Measurements from ENCODE around the gene AP3M1.

AP3M1 gene

GRCh38 chr10:74075906-74076305 is 74.7 kb downstream of the AP3M1 start:
- Histone ChIP-seq H3K27me3 (ENCODE audit: control insufficient read depth in 1 of 2, insufficient read depth in 2 of 2, low read length in 2 of 2) (no peaks in the 10 kb centered on the region), H3K36me3 (ENCODE audit: control insufficient read depth in 1 of 2, insufficient read depth in 2 of 2, low read length in 2 of 2) (peaks cover 11 to 19% of the 10 kb centered on the region in 2 donors), H3K9me3 (ENCODE audit: control insufficient read depth in 1 of 2, low read length in 2 of 2) (no peaks in the 10 kb centered on the region), H3K27ac (ENCODE audit: low read depth, low read length) (no peak overlapping the region), H3K9ac (ENCODE audit: low read depth in 1 of 2, low read length in 2 of 2) (no peak overlapping the region), H3K4me3 (ENCODE audit: low read depth in 1 of 2, low read length in 2 of 2) (no peak overlapping the region), H3K4me1 (ENCODE audit: control insufficient read depth in 1 of 2, insufficient read depth in 2 of 2, low read length in 2 of 2) (peaks cover 4 to 15% of the 10 kb centered on the region in 2 donors)

- no peak overlapping the region for H3K27ac ChIP-seq (ENCODE audit: low read depth, low read length)
- H3K4me3 ChIP-seq (ENCODE audit: low read depth in 1 of 2, low read length in 2 of 2) = no peak overlapping the region
- no peak overlapping the region for H3K9ac ChIP-seq (ENCODE audit: low read depth in 1 of 2, low read length in 2 of 2)
- peaks cover 11 to 23% of the 10 kb centered on the region in 2 donors for H3K36me3 ChIP-seq (ENCODE audit: control insufficient read depth in 1 of 2, insufficient read depth in 2 of 2, low read length in 2 of 2)
- H3K9me3 ChIP-seq (ENCODE audit: control insufficient read depth in 1 of 2, low read length in 2 of 2) = no peaks in the 10 kb centered on the region
- no peaks in the 10 kb centered on the region for H3K4me1 ChIP-seq (ENCODE audit: control insufficient read depth in 1 of 2, insufficient read depth in 2 of 2, low read length in 2 of 2)
- H3K27me3 ChIP-seq (ENCODE audit: control insufficient read depth in 1 of 2, insufficient read depth in 2 of 2, low read length in 2 of 2) = no peaks in the 10 kb centered on the region
Observed at GRCh38 chr10:74072503-74072902, 78.1 kb downstream of the AP3M1 start.

- Histone ChIP-seq H3K4me1 (ENCODE audit: control insufficient read depth in 1 of 2, insufficient read depth in 2 of 2, low read length in 2 of 2) (no peaks in the 10 kb centered on the region), H3K27ac (ENCODE audit: low read depth, low read length) (no peak overlapping the region)
Observed at GRCh38 chr10:74071157-74071556, 79.5 kb downstream of the AP3M1 start.

More at GRCh38 chr10:74071157-74071556, 79.5 kb downstream of the AP3M1 start:
- H3K9ac ChIP-seq (ENCODE audit: low read depth in 1 of 2, low read length in 2 of 2) = no peak overlapping the region
- no peaks in the 10 kb centered on the region for H3K9me3 ChIP-seq (ENCODE audit: control insufficient read depth in 1 of 2, low read length in 2 of 2)
- no peaks in the 10 kb centered on the region for H3K27me3 ChIP-seq (ENCODE audit: control insufficient read depth in 1 of 2, insufficient read depth in 2 of 2, low read length in 2 of 2)
- H3K36me3 ChIP-seq (ENCODE audit: control insufficient read depth in 1 of 2, insufficient read depth in 2 of 2, low read length in 2 of 2) = peaks cover 11 to 23% of the 10 kb centered on the region in 2 donors
- no peak overlapping the region for H3K4me3 ChIP-seq (ENCODE audit: low read depth in 1 of 2, low read length in 2 of 2)
